ENCODE results near the gene CSRNP2.
"Not testable (repeated sequence)": the region's sequence is repeated elsewhere in the genome, so short reads cannot be mapped to it uniquely, and the experiment has no call there.

CSRNP2 gene

GRCh38 chr12:51025836-51026638, 57.4 kb downstream of the CSRNP2 start, which contains the start of gene SLC11A2:
SLC11A2 (minus strand) TSS chr12:51026384; CDS start chr12:51010728, 15,656 bp downstream.
- DNase-seq, result peak; percentile 94

DNA sequence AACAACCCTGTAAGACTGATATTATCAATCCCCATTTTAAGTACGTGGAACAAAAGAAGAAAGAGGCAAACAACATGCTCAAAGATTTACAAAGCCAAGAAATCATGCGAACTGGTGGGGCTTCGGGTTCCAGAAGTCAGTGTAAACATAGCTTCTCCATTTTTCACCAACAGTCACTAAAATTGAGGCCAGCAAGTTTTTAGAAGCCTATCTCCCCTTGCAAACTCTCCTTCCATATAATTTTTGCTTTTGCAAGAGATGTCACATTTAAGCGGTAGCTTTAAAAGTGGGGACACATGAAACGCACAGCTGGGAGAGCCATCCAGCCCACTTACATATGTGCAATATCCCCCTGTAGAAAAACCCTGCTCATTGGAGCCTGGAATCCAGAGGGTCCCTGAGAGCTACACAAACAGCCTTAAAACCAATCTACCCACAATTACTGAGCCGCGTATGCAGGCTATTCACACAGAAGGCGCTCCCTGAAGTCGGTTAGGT, 58.0 kb downstream of the CSRNP2 start:
- peak; percentile 75 for DNase-seq

DNA sequence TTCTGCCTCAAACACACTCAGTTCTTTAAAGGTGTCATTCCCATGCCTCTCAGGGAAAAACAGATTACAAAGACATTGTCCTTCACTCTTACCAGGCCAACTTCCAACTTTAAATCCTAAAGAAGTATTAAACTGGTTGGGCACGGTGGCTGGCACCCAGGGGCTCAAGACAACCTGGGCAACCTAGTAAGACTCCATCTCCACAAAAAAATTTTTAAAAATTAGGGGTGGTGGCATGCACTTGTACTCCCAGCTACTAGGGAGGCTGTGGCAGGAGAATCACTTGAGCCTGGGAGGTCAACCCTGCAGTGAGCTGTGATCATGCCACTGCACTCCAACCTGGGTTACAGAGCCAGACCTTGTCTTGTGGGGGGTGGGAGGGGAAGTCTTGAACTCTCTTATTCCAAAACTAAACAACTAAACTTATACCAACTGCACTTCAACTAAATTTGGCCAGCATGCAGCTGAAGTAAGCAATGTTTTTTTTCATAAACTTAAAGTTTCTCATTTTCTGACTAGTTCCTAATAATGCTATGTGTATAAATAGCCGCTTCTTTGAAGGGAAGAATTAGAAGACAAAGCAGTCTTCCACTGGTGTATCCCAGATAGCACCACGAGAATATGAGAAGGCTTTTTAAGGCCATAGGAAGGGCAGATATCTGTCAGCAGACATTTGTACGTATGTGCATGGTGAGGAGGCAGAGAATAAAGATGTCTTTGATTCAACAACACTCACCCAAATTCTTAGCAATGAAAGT, 59.6 kb downstream of the CSRNP2 start:
- DNase-seq, result peak; percentile 47

GRCh38 chr12:51021694-51022093, 61.7 kb downstream of the CSRNP2 start:
- DNase-seq, result peak; percentile 80

DNA sequence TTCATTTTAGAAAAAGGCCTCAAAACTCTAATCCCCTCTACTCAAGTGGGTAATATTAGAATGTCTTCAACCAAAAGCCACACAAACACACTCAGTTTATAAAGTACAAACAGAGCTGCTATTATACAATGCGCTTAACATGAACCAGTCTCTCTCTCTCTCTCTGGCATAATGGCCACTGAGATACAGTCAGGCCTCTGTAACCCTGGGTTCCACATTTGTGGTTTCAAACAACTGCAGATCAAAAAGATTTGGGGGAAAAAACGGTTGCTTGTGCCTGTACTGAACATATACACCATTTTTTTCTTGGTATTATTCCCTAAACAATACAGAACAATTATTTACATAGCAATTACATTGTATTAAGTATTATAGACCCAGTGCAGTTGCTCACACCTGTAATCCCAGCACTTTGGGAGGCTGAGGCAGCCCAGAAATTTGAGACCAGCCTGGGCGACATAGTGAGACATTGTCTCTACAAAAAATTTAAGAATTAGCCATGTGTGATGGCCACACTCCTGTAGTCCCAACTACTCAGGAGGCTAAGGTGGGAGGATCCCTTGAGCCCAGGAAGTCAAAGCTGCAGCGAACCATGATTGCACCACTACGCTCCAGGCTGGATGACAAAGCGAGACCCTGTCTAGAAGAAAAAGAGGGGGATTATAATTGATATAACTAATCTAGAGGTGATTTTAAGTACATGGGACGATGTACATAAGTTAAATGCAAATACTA, 62.8 kb downstream of the CSRNP2 start:
- DNase-seq, result peak; percentile 77

- DNase-seq, result no peak
Observed at GRCh38 chr12:51019927-51020326, 63.5 kb downstream of the CSRNP2 start.

- no peak for DNase-seq
Observed at GRCh38 chr12:51018956-51019355, 64.4 kb downstream of the CSRNP2 start.

GRCh38 chr12:51017452-51017851, 65.9 kb downstream of the CSRNP2 start:
- DNase-seq, result no peak

DNA sequence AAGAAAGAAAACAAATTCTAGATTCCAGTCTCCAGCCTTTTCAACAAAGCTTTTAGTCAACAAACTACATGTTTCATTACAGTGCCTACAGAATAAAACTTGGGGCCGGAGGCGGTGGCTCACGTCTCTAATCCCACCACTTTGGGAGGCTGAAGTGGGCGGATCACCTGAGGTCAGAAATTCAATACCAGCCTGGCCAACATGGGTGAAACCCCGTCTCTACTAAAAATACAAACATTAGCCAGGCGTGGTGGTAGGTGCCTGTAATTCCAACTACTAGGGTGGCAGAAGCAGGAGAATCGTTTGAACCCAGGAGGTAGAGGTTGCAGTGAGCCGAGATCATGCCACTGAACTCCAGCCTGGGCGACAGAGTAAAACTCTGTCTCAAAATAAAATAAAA, 68.9 kb downstream of the CSRNP2 start:
- not testable (repeated sequence) for DNase-seq

GRCh38 chr12:51013441-51013840, 70.0 kb downstream of the CSRNP2 start:
- DNase-seq, result no peak

DNA sequence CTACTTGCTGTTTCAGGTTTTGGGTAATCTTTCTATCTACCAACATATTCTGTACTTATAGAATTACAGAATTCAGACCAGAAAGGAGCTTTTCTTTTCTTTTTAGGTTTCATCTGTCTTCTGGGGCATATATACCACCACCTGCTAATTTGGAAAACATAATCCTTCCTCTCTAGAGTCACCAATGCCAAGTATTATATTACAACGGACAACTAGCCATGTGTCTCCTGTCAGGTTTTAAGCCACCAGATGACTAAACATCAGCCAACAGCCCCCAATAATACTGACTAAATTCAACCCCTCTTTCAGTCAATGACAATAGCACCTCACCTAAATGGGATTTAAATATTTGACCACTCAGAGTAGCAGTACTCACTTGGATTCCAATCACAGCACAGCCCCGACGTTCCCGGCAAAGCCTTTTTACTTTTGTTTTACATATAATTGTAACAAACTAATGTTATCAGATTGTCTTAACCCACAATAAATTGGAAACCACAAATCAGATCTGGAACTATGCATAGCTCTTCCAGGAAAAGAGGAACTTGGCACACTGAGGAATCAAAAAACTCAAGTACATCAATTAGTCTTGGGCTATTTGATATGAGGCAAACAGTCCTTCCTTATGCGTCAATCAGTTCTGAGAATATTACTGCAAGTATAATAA, 70.7 kb downstream of the CSRNP2 start:
- peak; percentile 82 for DNase-seq

DNA sequence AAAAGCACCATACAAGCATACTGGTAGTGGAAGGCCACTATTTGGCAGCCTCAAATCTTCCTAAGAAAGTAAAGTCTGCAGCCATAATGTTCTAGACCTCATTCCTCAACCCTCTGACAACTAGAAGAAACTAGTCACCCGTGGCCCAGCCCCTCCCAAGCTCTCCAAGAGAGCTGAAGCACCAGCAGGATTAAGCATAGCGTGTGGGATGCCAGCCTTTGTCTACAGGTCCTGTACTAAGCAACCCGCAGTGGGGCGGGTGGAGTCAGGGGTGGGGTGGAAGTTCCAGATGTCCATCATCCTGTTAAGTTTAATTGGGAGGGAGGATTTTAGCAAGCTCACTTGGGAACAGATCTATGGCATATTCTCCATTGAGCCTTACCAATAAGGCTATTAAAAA, 71.4 kb downstream of the CSRNP2 start:
- DNase-seq, result no peak
